ENCODE data around the gene PACS1. TPM values are rescaled to one million over a fixed set of nuclear protein-coding genes. Genes with fewer than 3 reads are reported as not detected.

The PACS1 gene
- total RNA-seq, 5 donors from 2014 or later (not counting 1 experiment from before 2014, with no cell fraction given) = 222 to 268 (median 236) TPM

DNA sequence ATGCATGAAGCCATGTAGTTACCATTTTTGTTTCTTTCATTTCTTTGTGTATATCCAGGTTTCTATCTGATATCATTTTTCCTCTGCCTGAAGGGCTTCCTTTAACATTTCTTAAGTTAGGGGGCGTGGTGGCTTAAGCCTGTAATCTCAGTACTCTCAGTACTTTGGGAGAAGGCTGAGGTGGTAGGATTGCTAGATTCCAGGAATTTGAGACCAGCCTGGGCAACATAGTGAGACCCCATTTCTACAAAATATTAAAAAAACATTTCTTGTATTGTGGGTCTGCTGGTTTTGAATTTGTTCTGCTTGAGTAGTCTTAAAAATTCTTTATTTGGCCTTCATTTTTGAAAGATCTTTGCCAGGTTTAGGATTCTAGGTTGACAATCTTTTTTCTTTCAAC is 5.5 kb upstream of the PACS1 start:
- no peak overlapping the region for H3K4me3 ChIP-seq (ENCODE audit: control insufficient read depth in 1 of 2, extremely low read depth in 1 of 2, low read length in 1 of 2)
- peaks cover 0 to 2% (median 0%) of the 10 kb centered on the region in 3 donors for H3K9me3 Mint-ChIP-seq
- DNase-seq (no peak), ATAC-seq (replicated peaks in 1 of 4) (no peak)
- H3K27me3 ChIP-seq (replicated peaks in 1 of 2; ENCODE audit: control insufficient read depth in 2 of 2, extremely low read depth in 1 of 2, insufficient read depth in 2 of 2, low read length in 1 of 2) = no peaks in the 10 kb centered on the region
- ChIA-PET POLR2A (interaction anchor here in 1 of 2 donors (0.7 kb wide), 1 partner anchor 425 kb away, joined by 3 read pairs; no protein-coding TSS in a partner anchor), CTCF (interaction anchor here (0.6 to 1.1 kb wide), 2 partner anchors 13 to 48 kb away, joined by 3 to 4 read pairs; partner anchors contain the start of gene SF3B2 (in 1 of the 2))
- H3K27ac Mint-ChIP-seq = no peak overlapping the region
- H3K4me1 Mint-ChIP-seq = peaks cover 43 to 62% (median 48%) of the 10 kb centered on the region in 3 donors
- H3K27ac ChIP-seq (ENCODE audit: low read length) = no peak overlapping the region
- H3K36me3 ChIP-seq (ENCODE audit: control insufficient read depth in 2 of 2, extremely low read depth in 1 of 2, insufficient read depth in 1 of 2, low read length in 1 of 2) = peaks cover 22 to 82% of the 10 kb centered on the region in 2 donors
- H3K27me3 Mint-ChIP-seq = no peaks in the 10 kb centered on the region
- WGBS (ENCODE audit: insufficient coverage) = no CpG with 5 or more reads among the region's 1 CpG
- no peaks in the 10 kb centered on the region for H3K9me3 ChIP-seq
- H3K4me1 ChIP-seq (ENCODE audit: control insufficient read depth in 1 of 2, extremely low read depth in 1 of 2, insufficient read depth in 2 of 2, low read length in 2 of 2) = peaks cover 4 to 17% of the 10 kb centered on the region in 2 experiments
- peaks cover 71% of the 10 kb centered on the region for H3K36me3 Mint-ChIP-seq
- no peak overlapping the region for H3K4me3 Mint-ChIP-seq

DNA sequence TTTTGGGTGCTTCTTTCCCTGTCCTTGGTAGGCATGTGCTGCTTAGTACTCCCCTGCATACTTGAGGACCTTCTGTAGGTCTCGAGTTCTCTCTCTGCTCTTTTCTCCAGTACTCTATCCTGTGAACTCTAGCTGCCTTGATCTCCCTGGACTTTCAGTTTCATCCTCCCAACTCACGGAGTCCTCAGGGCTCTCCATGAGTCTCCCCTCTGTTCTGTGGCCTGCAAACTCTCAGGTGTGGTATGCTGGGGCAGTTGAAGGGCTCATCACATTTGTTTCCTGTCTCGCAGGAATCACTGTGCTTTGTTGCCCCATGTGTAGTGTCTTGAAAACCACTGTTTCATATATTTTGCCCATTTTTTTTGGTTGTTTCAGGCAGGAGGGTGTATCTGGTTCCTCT is 3.3 kb upstream of the PACS1 start:
- peaks cover 12 to 60% of the 10 kb centered on the region in 2 donors for H3K36me3 ChIP-seq (ENCODE audit: control insufficient read depth in 2 of 2, extremely low read depth in 1 of 2, insufficient read depth in 1 of 2, low read length in 1 of 2)
- H3K27ac ChIP-seq (ENCODE audit: low read length) = peak overlapping the region; percentile 15
- peaks cover 0 to 2% (median 0%) of the 10 kb centered on the region in 3 donors for H3K9me3 Mint-ChIP-seq
- peaks cover 7 to 26% of the 10 kb centered on the region in 2 experiments for H3K4me1 ChIP-seq (ENCODE audit: control insufficient read depth in 1 of 2, extremely low read depth in 1 of 2, insufficient read depth in 2 of 2, low read length in 2 of 2)
- H3K4me3 Mint-ChIP-seq = no peak overlapping the region
- H3K4me1 Mint-ChIP-seq = peaks cover 42 to 61% (median 59%) of the 10 kb centered on the region in 3 donors
- peaks cover 60% of the 10 kb centered on the region for H3K36me3 Mint-ChIP-seq
- H3K27me3 Mint-ChIP-seq = no peaks in the 10 kb centered on the region
- no peak for ATAC-seq (replicated peaks in 1 of 4)
- POLR2A ChIA-PET = no interaction called here
- H3K27me3 ChIP-seq (replicated peaks in 1 of 2; ENCODE audit: control insufficient read depth in 2 of 2, extremely low read depth in 1 of 2, insufficient read depth in 2 of 2, low read length in 1 of 2) = no peaks in the 10 kb centered on the region
- no peak overlapping the region for H3K4me3 ChIP-seq (ENCODE audit: control insufficient read depth in 1 of 2, extremely low read depth in 1 of 2, low read length in 1 of 2)
- H3K9me3 ChIP-seq = no peaks in the 10 kb centered on the region
- H3K27ac Mint-ChIP-seq = peak overlapping the region; percentile 64 to 87
- 27% methylated on average over 2 of the region's 3 CpGs for WGBS (ENCODE audit: insufficient coverage)
- DNase-seq = no peak
- CTCF ChIA-PET = interaction anchor here (0.6 to 3.3 kb wide), 4 partner anchors 11 to 93 kb away, joined by 3 to 11 read pairs (median 4); no protein-coding TSS in a partner anchor

DNA sequence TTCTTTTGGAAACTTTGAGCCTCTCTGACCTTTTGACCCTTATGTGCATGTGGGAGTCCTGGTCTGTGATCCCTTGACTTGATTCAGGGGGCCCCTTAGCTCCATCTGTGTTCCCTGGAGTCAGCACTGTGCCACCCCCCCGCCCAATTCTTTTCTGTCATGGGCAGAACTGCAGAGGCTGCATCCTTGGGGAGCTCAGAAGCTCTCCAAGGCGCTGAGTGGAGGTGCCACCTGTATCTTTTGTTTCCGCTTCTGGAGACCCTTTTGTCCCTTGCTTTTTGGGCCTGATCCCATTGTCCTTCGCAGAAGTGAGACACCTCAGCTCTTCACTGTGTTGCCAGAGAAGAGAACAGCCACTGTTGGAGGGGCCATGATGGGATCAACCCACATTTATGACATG is 2.4 kb upstream of the PACS1 start:
- H3K36me3 Mint-ChIP-seq = peaks cover 60% of the 10 kb centered on the region
- H3K4me3 Mint-ChIP-seq = peak overlapping the region in 1 of 3 donors; percentile 86
- H3K9me3 ChIP-seq = no peaks in the 10 kb centered on the region
- peaks cover 50 to 70% (median 68%) of the 10 kb centered on the region in 3 donors for H3K4me1 Mint-ChIP-seq
- peak overlapping the region; percentile 94 to 97 for H3K27ac Mint-ChIP-seq
- H3K36me3 ChIP-seq (ENCODE audit: control insufficient read depth in 2 of 2, extremely low read depth in 1 of 2, insufficient read depth in 1 of 2, low read length in 1 of 2) = peaks cover 12 to 56% of the 10 kb centered on the region in 2 donors
- DNase-seq (no peak), ATAC-seq (replicated peaks in 1 of 4) (no peak)
- no peaks in the 10 kb centered on the region for H3K27me3 Mint-ChIP-seq
- CTCF ChIA-PET = interaction anchor here (1.1 to 4.9 kb wide), 7 partner anchors 12 to 68 kb away, joined by 3 to 36 read pairs (median 8); no protein-coding TSS in a partner anchor
- no peaks in the 10 kb centered on the region for H3K27me3 ChIP-seq (replicated peaks in 1 of 2; ENCODE audit: control insufficient read depth in 2 of 2, extremely low read depth in 1 of 2, insufficient read depth in 2 of 2, low read length in 1 of 2)
- 100% methylated on average over 4 of the region's 4 CpGs for WGBS (ENCODE audit: insufficient coverage)
- H3K27ac ChIP-seq (ENCODE audit: low read length) = no peak overlapping the region
- H3K4me1 ChIP-seq (ENCODE audit: control insufficient read depth in 1 of 2, extremely low read depth in 1 of 2, insufficient read depth in 2 of 2, low read length in 2 of 2) = peaks cover 13 to 32% of the 10 kb centered on the region in 2 experiments
- peaks cover 0 to 2% (median 0%) of the 10 kb centered on the region in 3 donors for H3K9me3 Mint-ChIP-seq
- no peak overlapping the region for H3K4me3 ChIP-seq (ENCODE audit: control insufficient read depth in 1 of 2, extremely low read depth in 1 of 2, low read length in 1 of 2)
- POLR2A ChIA-PET = interaction anchor here (0.5 to 1.2 kb wide), 2 partner anchors 67 to 603 kb away, joined by 3 to 4 read pairs; no protein-coding TSS in a partner anchor

DNA sequence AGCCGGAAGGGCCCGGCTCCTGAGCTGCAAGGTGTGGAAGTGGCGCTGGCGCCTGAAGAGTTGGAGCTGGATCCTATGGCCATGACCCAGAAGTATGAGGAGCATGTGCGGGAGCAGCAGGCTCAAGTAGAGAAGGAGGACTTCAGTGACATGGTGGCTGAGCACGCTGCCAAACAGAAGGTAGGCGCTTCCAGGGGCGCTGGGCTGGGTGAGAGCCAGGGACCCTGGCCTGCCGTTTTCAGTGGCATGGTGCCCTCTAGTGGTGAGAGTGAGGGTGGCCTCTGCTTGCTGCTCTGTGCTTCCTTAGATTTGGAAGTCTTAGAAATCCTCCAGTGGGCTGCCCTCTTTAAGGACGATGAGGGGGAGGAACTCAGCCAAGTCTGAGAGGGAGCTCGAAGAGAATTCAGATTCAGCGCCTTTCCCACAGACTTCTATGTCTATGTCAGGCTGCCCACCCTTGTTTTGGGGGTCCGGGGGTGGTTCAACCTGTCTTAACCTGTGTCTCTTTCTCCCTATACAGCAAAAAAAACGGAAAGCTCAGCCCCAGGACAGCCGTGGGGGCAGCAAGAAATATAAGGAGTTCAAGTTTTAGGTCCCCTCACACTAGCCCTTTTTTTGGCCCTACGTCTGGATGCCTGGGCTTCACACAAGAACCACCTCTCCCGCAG is 1.8 kb upstream of the PACS1 start:
- 61% methylated on average over 9 of the region's 17 CpGs for WGBS (ENCODE audit: insufficient coverage)
- peaks cover 12 to 52% of the 10 kb centered on the region in 2 donors for H3K36me3 ChIP-seq (ENCODE audit: control insufficient read depth in 2 of 2, extremely low read depth in 1 of 2, insufficient read depth in 1 of 2, low read length in 1 of 2)
- DNase-seq (peak; percentile 49 to 88 (median 70)), ATAC-seq (replicated peaks in 1 of 4) (peak in 1 of 4 experiments; percentile 30)
- H3K9me3 ChIP-seq = no peaks in the 10 kb centered on the region
- H3K27me3 Mint-ChIP-seq = no peaks in the 10 kb centered on the region
- no peak overlapping the region for H3K4me3 ChIP-seq (ENCODE audit: control insufficient read depth in 1 of 2, extremely low read depth in 1 of 2, low read length in 1 of 2)
- H3K4me1 Mint-ChIP-seq = peaks cover 52 to 73% (median 72%) of the 10 kb centered on the region in 3 donors
- H3K4me3 Mint-ChIP-seq = peak overlapping the region; percentile 85 to 87 (median 86)
- H3K27ac ChIP-seq (ENCODE audit: low read length) = peak overlapping the region; percentile 81
- peak overlapping the region; percentile 94 to 97 for H3K27ac Mint-ChIP-seq
- peaks cover 60% of the 10 kb centered on the region for H3K36me3 Mint-ChIP-seq
- POLR2A ChIA-PET = interaction anchor here (0.5 to 1.2 kb wide), 3 partner anchors 67 to 602 kb away, joined by 3 to 4 read pairs (median 3); no protein-coding TSS in a partner anchor
- peaks cover 18 to 39% of the 10 kb centered on the region in 2 experiments for H3K4me1 ChIP-seq (ENCODE audit: control insufficient read depth in 1 of 2, extremely low read depth in 1 of 2, insufficient read depth in 2 of 2, low read length in 2 of 2)
- no peaks in the 10 kb centered on the region for H3K27me3 ChIP-seq (replicated peaks in 1 of 2; ENCODE audit: control insufficient read depth in 2 of 2, extremely low read depth in 1 of 2, insufficient read depth in 2 of 2, low read length in 1 of 2)
- CTCF ChIA-PET = interaction anchor here (0.6 to 4.9 kb wide), 19 partner anchors 12 to 68 kb away, joined by 3 to 36 read pairs (median 4); partner anchors contain the start of gene SF3B2 (in 1 of the 2)
- peaks cover 0 to 2% (median 0%) of the 10 kb centered on the region in 3 donors for H3K9me3 Mint-ChIP-seq

DNA sequence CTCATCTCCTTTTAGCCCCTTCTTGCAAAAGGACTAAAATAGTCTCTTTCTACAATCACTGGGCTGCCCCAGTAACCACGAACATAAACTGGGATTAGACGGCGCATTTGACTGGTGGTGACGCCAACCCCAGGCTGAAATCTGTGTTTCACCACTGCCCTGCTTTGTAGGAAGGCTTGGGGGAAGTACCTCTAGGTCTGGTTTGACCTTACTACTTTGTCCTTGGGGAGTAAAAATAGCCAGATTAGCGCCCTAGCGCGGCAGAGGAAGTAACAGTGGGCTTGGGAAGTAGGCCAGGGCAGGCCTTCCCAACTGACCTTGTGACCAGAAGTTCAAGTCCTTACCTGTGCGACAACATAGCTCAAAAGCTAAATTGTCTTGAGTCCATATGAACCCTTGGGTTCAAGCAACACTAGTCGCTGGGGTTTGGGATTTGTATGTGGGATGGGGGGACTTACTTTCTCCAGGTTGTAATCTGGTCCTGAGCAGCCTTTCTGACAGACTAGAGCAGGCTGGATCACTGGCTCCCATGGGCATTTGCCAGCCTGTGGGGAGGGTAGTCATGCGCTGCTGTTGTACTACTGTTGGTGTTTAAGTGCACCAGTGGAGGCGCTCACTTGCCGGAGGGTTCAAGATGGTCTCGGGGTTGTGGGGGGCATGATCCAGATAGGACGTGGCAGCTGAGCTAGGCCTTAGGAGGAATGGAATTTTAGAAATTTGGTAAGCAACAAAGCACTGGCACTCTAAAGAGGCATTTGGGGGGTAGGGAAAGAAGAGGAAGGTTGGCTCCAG is 953 bp upstream of the PACS1 start:
- WGBS (ENCODE audit: insufficient coverage) = 49% methylated on average over 10 of the region's 14 CpGs

More for the DNA sequence above, 953 bp upstream of the PACS1 start:
- peak overlapping the region; percentile 81 for H3K27ac ChIP-seq (ENCODE audit: low read length)
- H3K4me3 Mint-ChIP-seq = peak overlapping the region; percentile 85 to 87 (median 86)
- H3K27ac Mint-ChIP-seq = peak overlapping the region; percentile 94 to 97
- H3K9me3 Mint-ChIP-seq = peaks cover 0 to 2% (median 0%) of the 10 kb centered on the region in 3 donors
- H3K4me1 Mint-ChIP-seq = peaks cover 54 to 74% (median 71%) of the 10 kb centered on the region in 3 donors
- no peaks in the 10 kb centered on the region for H3K9me3 ChIP-seq
- ChIA-PET CTCF (interaction anchor here (0.6 to 4.9 kb wide), 21 partner anchors 11 to 1751 kb away, joined by 3 to 36 read pairs (median 4); partner anchors contain the start of gene SF3B2 (in 1 of the 2)), POLR2A (interaction anchor here (0.6 to 1.2 kb wide), 3 partner anchors 12 to 66 kb away, joined by 3 to 4 read pairs (median 3); no protein-coding TSS in a partner anchor)
- H3K27me3 ChIP-seq (replicated peaks in 1 of 2; ENCODE audit: control insufficient read depth in 2 of 2, extremely low read depth in 1 of 2, insufficient read depth in 2 of 2, low read length in 1 of 2) = no peaks in the 10 kb centered on the region
- peaks cover 55% of the 10 kb centered on the region for H3K36me3 Mint-ChIP-seq
- ATAC-seq (replicated peaks in 1 of 4) (peak; percentile 1 to 22 (median 4)), DNase-seq (peak in 17 of 35 experiments; percentile 13 to 52 (median 36))
- H3K36me3 ChIP-seq (ENCODE audit: control insufficient read depth in 2 of 2, extremely low read depth in 1 of 2, insufficient read depth in 1 of 2, low read length in 1 of 2) = peaks cover 5 to 50% of the 10 kb centered on the region in 2 donors
- H3K27me3 Mint-ChIP-seq = no peaks in the 10 kb centered on the region
- peak overlapping the region; percentile 20 to 37 for H3K4me3 ChIP-seq (ENCODE audit: control insufficient read depth in 1 of 2, extremely low read depth in 1 of 2, low read length in 1 of 2)
- H3K4me1 ChIP-seq (ENCODE audit: control insufficient read depth in 1 of 2, extremely low read depth in 1 of 2, insufficient read depth in 2 of 2, low read length in 2 of 2) = peaks cover 22 to 40% of the 10 kb centered on the region in 2 experiments

All from T-cell (primary cell).